ENCODE data around the gene MAD1L1.

The MAD1L1 gene

GRCh38 chr7:2139004-2139699 lies 93.6 kb downstream of the MAD1L1 start:
- DNase-seq (ENCODE audit: low spot score), result no peak

- DNase-seq (ENCODE audit: low spot score), result peak; percentile 39
Observed at GRCh38 chr7:2138146-2138765, 94.5 kb downstream of the MAD1L1 start.

GRCh38 chr7:2134740-2135139 lies 98.0 kb downstream of the MAD1L1 start:
- no peak for DNase-seq (ENCODE audit: low spot score)

- DNase-seq (ENCODE audit: low spot score), result no peak
Observed at GRCh38 chr7:2132243-2132642, 100.5 kb downstream of the MAD1L1 start.

GRCh38 chr7:2131800-2132199 lies 100.9 kb downstream of the MAD1L1 start:
- no peak for DNase-seq (ENCODE audit: low spot score)

- no peak for DNase-seq (ENCODE audit: low spot score)
Observed at GRCh38 chr7:2131341-2131740, 101.4 kb downstream of the MAD1L1 start.

- DNase-seq (ENCODE audit: low spot score), result no peak
Observed at GRCh38 chr7:2130096-2130375, 102.7 kb downstream of the MAD1L1 start.

- DNase-seq (ENCODE audit: low spot score), result no peak
Observed at GRCh38 chr7:2129323-2130095, 103.2 kb downstream of the MAD1L1 start.

- DNase-seq (ENCODE audit: low spot score), result no peak
Observed at GRCh38 chr7:2128601-2129322, 104.0 kb downstream of the MAD1L1 start.

GRCh38 chr7:2126621-2127020 lies 106.1 kb downstream of the MAD1L1 start:
- DNase-seq (ENCODE audit: low spot score), result no peak

- no peak for DNase-seq (ENCODE audit: low spot score)
Observed at GRCh38 chr7:2125931-2126330, 106.8 kb downstream of the MAD1L1 start.

GRCh38 chr7:2124604-2125345 lies 108.0 kb downstream of the MAD1L1 start:
- DNase-seq (ENCODE audit: low spot score), result no peak

- DNase-seq (ENCODE audit: low spot score), result no peak
Observed at GRCh38 chr7:2123916-2124315, 108.8 kb downstream of the MAD1L1 start.

GRCh38 chr7:2123360-2123759 lies 109.4 kb downstream of the MAD1L1 start:
- no peak for DNase-seq (ENCODE audit: low spot score)

- DNase-seq (ENCODE audit: low spot score), result no peak
Observed at GRCh38 chr7:2122651-2123050, 110.1 kb downstream of the MAD1L1 start.

GRCh38 chr7:2120841-2121830 lies 111.6 kb downstream of the MAD1L1 start:
- no peak for DNase-seq (ENCODE audit: low spot score)

- peak; percentile 64 for DNase-seq (ENCODE audit: low spot score)
Observed at GRCh38 chr7:2120251-2120660, 112.5 kb downstream of the MAD1L1 start.

- no peak for DNase-seq (ENCODE audit: low spot score)
Observed at GRCh38 chr7:2118630-2119190, 114.0 kb downstream of the MAD1L1 start.

GRCh38 chr7:2118056-2118455 lies 114.7 kb downstream of the MAD1L1 start:
- no peak for DNase-seq (ENCODE audit: low spot score)

- DNase-seq (ENCODE audit: low spot score), result no peak
Observed at GRCh38 chr7:2117646-2118045, 115.1 kb downstream of the MAD1L1 start.
